Keratinocyte (primary cell): ENCODE measurements around the gene SDK1. TPM values are rescaled to one million over a fixed set of nuclear protein-coding genes. Genes with fewer than 3 reads are reported as not detected.

Experiments used
- DNase-seq: peaks from one replicate; pipeline ENCODE4 v3.0.0-alpha.2; 2011; ENCODE audit warnings: low read depth, missing footprints, low spot score
- FAIRE-seq: peaks from 2 replicates; lab custom pipeline; 2011; peaks lifted over from hg19 to GRCh38; lab: Jason Lieb, UNC
- H2AFZ ChIP-seq: 2 replicates; pipeline ENCODE4 v1.6.0; 2012; ENCODE audit warnings: low read length, control low read depth, inconsistent platforms; ENCODE audit not compliant: control insufficient read depth
- H3K27ac ChIP-seq: 2 replicates; pipeline ENCODE4 v1.5.1; 2011; ENCODE audit warnings: low read length; ENCODE audit not compliant: control insufficient read depth, insufficient read depth
- H3K27me3 ChIP-seq: 3 replicates; pipeline ENCODE4 v1.6.0; 2011; ENCODE audit warnings: low read length; ENCODE audit not compliant: control insufficient read depth, insufficient read depth; ENCODE audit errors: extremely low read depth
- H3K36me3 ChIP-seq, 2 experiments: 2 replicates in 1 of 2; 3 replicates in 1 of 2; pipeline ENCODE4 v1.5.1; 2011; ENCODE audit warnings: low read length in 2 of 2, mild to moderate bottlenecking in 1 of 2; ENCODE audit not compliant: control insufficient read depth in 2 of 2, insufficient read depth in 2 of 2; ENCODE audit errors: extremely low read depth in 1 of 2
- H3K4me1 ChIP-seq: 3 replicates; pipeline ENCODE4 v1.5.1; 2011; ENCODE audit warnings: low read length; ENCODE audit not compliant: control insufficient read depth, insufficient read depth; ENCODE audit errors: extremely low read depth
- H3K4me2 ChIP-seq: 3 replicates; pipeline ENCODE4 v1.6.0; 2011; ENCODE audit warnings: low read depth, low read length; ENCODE audit not compliant: control insufficient read depth, insufficient read depth; ENCODE audit errors: extremely low read depth
- H3K4me3 ChIP-seq, 3 experiments: fragments of 200-600 bp in 1 of 3; sonication (generic) in 1 of 3; 2 replicates in 2 of 3; 3 replicates in 1 of 3; pipeline ENCODE4 v1.5.1; 2011 to 2016; ENCODE audit warnings: low read length in 3 of 3, mild to moderate bottlenecking in 3 of 3, control low read depth in 2 of 3, inconsistent platforms in 1 of 3, low read depth in 1 of 3, mixed read lengths in 1 of 3, mixed run types in 1 of 3, moderate library complexity in 1 of 3; ENCODE audit not compliant: control insufficient read depth in 2 of 3, insufficient read depth in 2 of 3; ENCODE audit errors: extremely low read depth in 1 of 3
- H3K79me2 ChIP-seq: 2 replicates; pipeline ENCODE4 v1.6.0; 2012; ENCODE audit warnings: low read length; ENCODE audit not compliant: control insufficient read depth, insufficient read depth
- H3K9ac ChIP-seq: 3 replicates; pipeline ENCODE4 v1.6.0; 2011; ENCODE audit warnings: low read length; ENCODE audit not compliant: control insufficient read depth, insufficient read depth; ENCODE audit errors: extremely low read depth
- H3K9me1 ChIP-seq: 3 replicates; pipeline ENCODE4 v1.6.0; 2011; ENCODE audit warnings: low read length; ENCODE audit not compliant: control insufficient read depth, insufficient read depth; ENCODE audit errors: extremely low read depth
- H3K9me3 ChIP-seq: 2 replicates; pipeline ENCODE4 v1.5.1; 2012; ENCODE audit warnings: low read depth, low read length; ENCODE audit not compliant: control insufficient read depth
- H4K20me1 ChIP-seq: 3 replicates; pipeline ENCODE4 v1.6.0; 2011; ENCODE audit warnings: low read length; ENCODE audit not compliant: control insufficient read depth, insufficient read depth; ENCODE audit errors: extremely low read depth
- CTCF ChIP-seq, 3 experiments: IDR thresholded peaks in 1 of 3; conservative IDR thresholded peaks in 1 of 3; optimal IDR thresholded peaks in 1 of 3; 2 replicates in 2 of 3; 3 replicates in 1 of 3; pipeline versions ENCODE3 to v1.5.1; 2011; ENCODE audit warnings: low read length in 3 of 3, mild to moderate bottlenecking in 3 of 3, moderate library complexity in 2 of 3, control low read depth in 1 of 3, inconsistent platforms in 1 of 3; ENCODE audit not compliant: insufficient read depth in 2 of 3; ENCODE audit errors: extremely low read depth in 1 of 3
- EZH2 ChIP-seq: IDR thresholded peaks from one replicate; pipeline ENCODE4 v1.6.1; 2012; ENCODE audit warnings: inconsistent platforms, mild to moderate bottlenecking, low read length, moderate library complexity
- dilution Hi-C: fragments of 300-500 bp; cut with MboI; formaldehyde crosslinking; loops from one replicate; pipeline ENCODE4 v1.7.0; 2020; ENCODE audit warnings: low sequenced_read_pairs; ENCODE audit not compliant: extremely low pct_ligation_motif_present
- polyA plus RNA-seq, 5 experiments: library from polyadenylated mRNA; depleted of rRNA in 3 of 5; stranded (reverse) in 3 of 5; stranded (forward) in 1 of 5; unstranded in 1 of 5; fragments of >200 nt; gene quantifications; 1 replicate in 1 of 5; 2 replicates in 3 of 5; 3 replicates in 1 of 5; pipeline versions ENCODE4 v1.2.1 to v1.2.3, GENCODE V29; 2011 to 2012; ENCODE audit warnings: missing spikeins in 2 of 5, low read depth in 1 of 5, low replicate concordance in 1 of 5

The SDK1 gene
- polyA plus RNA-seq, 1 donor (not counting 4 experiments of a cell fraction or from before 2014, with no cell fraction given): 0.66 TPM

GRCh38 chr7:4240042-4240441, 939.0 kb downstream of the SDK1 start:
- no peak for FAIRE-seq

GRCh38 chr7:4240520-4241303, 939.7 kb downstream of the SDK1 start:
- Histone ChIP-seq H4K20me1 (no peaks in the 10 kb centered on the region), H3K36me3 (no peaks in the 10 kb centered on the region), H3K9ac (no peak overlapping the region), H3K9me3 (no peaks in the 10 kb centered on the region), H2AFZ (no peak overlapping the region), H3K4me3 (no peak overlapping the region), H3K27me3 (no peaks in the 10 kb centered on the region), H3K9me1 (no peaks in the 10 kb centered on the region), H3K79me2 (no peaks in the 10 kb centered on the region), H3K4me1 (no peaks in the 10 kb centered on the region), H3K27ac (no peak overlapping the region), H3K4me2 (no peak overlapping the region)
- DNase-seq (no peak), FAIRE-seq (no peak)
- dilution Hi-C loops: no loop called here
- TF ChIP-seq EZH2 (no peak), CTCF (optimal IDR thresholded peaks at IDR 0.05 in 1 of 3, IDR thresholded peaks at IDR 0.05 in 1 of 3, conservative IDR thresholded peaks at IDR 0.05 in 1 of 3; ENCODE audit: extremely low read depth in 1 of 3, insufficient read depth in 2 of 3, low read length in 3 of 3) (no peak)

More at GRCh38 chr7:4240042-4240441, 939.0 kb downstream of the SDK1 start:
- H3K9ac ChIP-seq: no peak overlapping the region
- H3K27me3 ChIP-seq: no peaks in the 10 kb centered on the region
- no peaks in the 10 kb centered on the region for H3K36me3 ChIP-seq
- no peaks in the 10 kb centered on the region for H3K4me1 ChIP-seq
- no peaks in the 10 kb centered on the region for H3K79me2 ChIP-seq
- no peaks in the 10 kb centered on the region for H4K20me1 ChIP-seq
- H3K4me2 ChIP-seq: no peak overlapping the region
- H3K4me3 ChIP-seq: no peak overlapping the region
- no peak overlapping the region for H3K27ac ChIP-seq
- H3K9me1 ChIP-seq: no peaks in the 10 kb centered on the region
- TF ChIP-seq CTCF (optimal IDR thresholded peaks at IDR 0.05 in 1 of 3, IDR thresholded peaks at IDR 0.05 in 1 of 3, conservative IDR thresholded peaks at IDR 0.05 in 1 of 3; ENCODE audit: extremely low read depth in 1 of 3, insufficient read depth in 2 of 3, low read length in 3 of 3): no peak
- DNase-seq: no peak
- H2AFZ ChIP-seq: no peak overlapping the region
- H3K9me3 ChIP-seq: no peaks in the 10 kb centered on the region
- dilution Hi-C loops: no loop called here
